K562 (cell line): ENCODE results near the gene ARHGAP30. TPM values are rescaled to one million over a fixed set of nuclear protein-coding genes. Genes with fewer than 3 reads are reported as not detected.

Experiments used
- CBX5 ChIP-seq: IDR thresholded peaks from 2 replicates; pipeline ENCODE4 v1.6.1; 2014; ENCODE audit warnings: low read depth, borderline replicate concordance
- CHAMP1 ChIP-seq: fragments of 450-650 bp; IDR thresholded peaks from 2 replicates; pipeline ENCODE4 v1.6.1; 2016; ENCODE audit warnings: mild to moderate bottlenecking
- ETV5 ChIP-seq: sonication (generic); formaldehyde crosslinking; IDR thresholded peaks from 2 replicates; pipeline ENCODE4 v1.4.0; 2020; ENCODE audit warnings: low read depth, mild to moderate bottlenecking, missing genetic modification reagents
- GATAD2B ChIP-seq: fragments of 450-650 bp; IDR thresholded peaks from 2 replicates; pipeline ENCODE4 v1.6.1; 2017; ENCODE audit warnings: mild to moderate bottlenecking, borderline replicate concordance
- HOMEZ ChIP-seq: fragments of 250-450 bp; sonication (Bioruptor Pico); IDR thresholded peaks from 2 replicates; pipeline ENCODE4 v1.4.0; 2020; ENCODE audit warnings: mild to moderate bottlenecking, moderate library complexity
- HSF4 ChIP-seq: fragments of 250-450 bp; sonication (Bioruptor Pico); IDR thresholded peaks from 2 replicates; pipeline ENCODE4 v2.1.2; 2022; ENCODE audit warnings: mild to moderate bottlenecking, moderate library complexity, borderline replicate concordance
- KDM1A ChIP-seq, 2 experiments: fragments of 450-650 bp; IDR thresholded peaks; 2 replicates each; pipeline ENCODE4 v1.6.1; 2016; ENCODE audit warnings: mild to moderate bottlenecking in 2 of 2
- MLX ChIP-seq, 2 experiments: fragments of 450-650 bp in 1 of 2; sonication (generic) in 1 of 2; formaldehyde crosslinking; conservative IDR thresholded peaks; 2 replicates each; pipeline versions ENCODE4 v1.4.0 to v1.8.1; 2020 to 2022; ENCODE audit warnings: mild to moderate bottlenecking in 1 of 2, missing genetic modification reagents in 1 of 2
- POLR3G ChIP-seq: IDR thresholded peaks from 2 replicates; pipeline ENCODE4 v1.6.1; 2011; ENCODE audit not compliant: insufficient read length, insufficient replicate concordance; ENCODE audit errors: extremely low read depth
- SAFB2 ChIP-seq: fragments of 200-400 bp; formaldehyde crosslinking; IDR thresholded peaks from 2 replicates; pipeline ENCODE4 v1.6.1; 2018; ENCODE audit warnings: borderline replicate concordance, low read length, low read depth, moderate library complexity; ENCODE audit not compliant: severe bottlenecking
- SIRT6 ChIP-seq: IDR thresholded peaks from one replicate; pipeline ENCODE4 v1.6.1; 2012; ENCODE audit warnings: low read depth, mild to moderate bottlenecking, control low read depth, inconsistent platforms, low read length, moderate library complexity
- STAG1 ChIP-seq: sonication (generic); formaldehyde crosslinking; IDR thresholded peaks from 2 replicates; pipeline ENCODE4 v1.5.0; 2020; ENCODE audit warnings: missing genetic modification reagents, borderline replicate concordance
- TBP ChIP-seq: optimal IDR thresholded peaks from 2 replicates; pipeline ENCODE3; 2011; ENCODE audit warnings: low read depth, low read length, improper control_type of control experiment
- TCFL5 ChIP-seq: fragments of 250-450 bp; sonication (Bioruptor Pico); conservative IDR thresholded peaks from 2 replicates; pipeline ENCODE4 v1.6.1; 2021; ENCODE audit warnings: mild to moderate bottlenecking, moderate library complexity, matching md5 sums
- TOE1 ChIP-seq, 2 experiments: fragments of 450-650 bp in 1 of 2; sonication (generic) in 1 of 2; formaldehyde crosslinking in 1 of 2; IDR thresholded peaks; 2 replicates each; pipeline versions ENCODE4 v1.7.1 to v1.8.0; 2016 to 2022; ENCODE audit warnings: borderline replicate concordance in 2 of 2, mild to moderate bottlenecking in 2 of 2, antibody characterized with exemption in 1 of 2, inconsistent platforms in 1 of 2, low read depth in 1 of 2, missing genetic modification reagents in 1 of 2, moderate library complexity in 1 of 2
- ZNF134 ChIP-seq: fragments of 250-450 bp; sonication (Bioruptor Pico); conservative IDR thresholded peaks from 2 replicates; pipeline ENCODE4 v1.4.0; 2020
- ZNF277 ChIP-seq: fragments of 250-450 bp; sonication (Bioruptor Pico); IDR thresholded peaks from 2 replicates; pipeline ENCODE4 v1.8.0; 2022; ENCODE audit warnings: inconsistent platforms, mild to moderate bottlenecking, moderate library complexity, borderline replicate concordance
- ZNF717 ChIP-seq: fragments of 250-450 bp; sonication (Bioruptor Pico); IDR thresholded peaks from 2 replicates; pipeline ENCODE4 v1.5.0; 2021
- polyA plus RNA-seq, 8 experiments: library from polyadenylated mRNA; depleted of rRNA in 4 of 8; stranded (reverse) in 5 of 8; unstranded in 3 of 8; fragments of >200 nt; fragmentation: Nextera tagmentation in 2 of 8; fragmentation: Illumina TruSeq in 1 of 8; extraction: Ambion mirVana in 2 of 8; extraction: Trizol in 1 of 8; gene quantifications; 2 replicates each; pipeline versions ENCODE4 v1.2.1 to v1.2.3, GENCODE V29; 2011 to 2014; ENCODE audit warnings: inconsistent platforms in 1 of 8, missing spikeins in 1 of 8
- total RNA-seq, 7 experiments: library from RNA; depleted of rRNA in 6 of 7; stranded (reverse); fragments of >200 nt in 6 of 7; fragmentation: Illumina TruSeq in 2 of 7; extraction: Trizol in 2 of 7; gene quantifications; 2 replicates each; pipeline versions ENCODE4 v1.2.1 to v1.2.3, GENCODE V29; 2011 to 2021; ENCODE audit warnings: low replicate concordance in 1 of 7
- TF ChIP-seq, protein P1 (sequence below): fragments of 250-450 bp; sonication (Bioruptor Pico); IDR thresholded peaks from 2 replicates; pipeline ENCODE4 v1.8.0; 2021; ENCODE audit warnings: moderate library complexity, mild to moderate bottlenecking, inconsistent platforms
- TF ChIP-seq, protein P2 (sequence below): sonication (generic); formaldehyde crosslinking; IDR thresholded peaks from 2 replicates; pipeline ENCODE4 v1.9.0; 2022; ENCODE audit warnings: mild to moderate bottlenecking, missing genetic modification reagents

The ARHGAP30 gene
- total and polyA plus RNA-seq, 9 of the 15 experiments (the other 6 are each of a cell fraction or from before 2014, with no cell fraction given), result 0.01 to 0.73 (median 0.12) TPM

DNA sequence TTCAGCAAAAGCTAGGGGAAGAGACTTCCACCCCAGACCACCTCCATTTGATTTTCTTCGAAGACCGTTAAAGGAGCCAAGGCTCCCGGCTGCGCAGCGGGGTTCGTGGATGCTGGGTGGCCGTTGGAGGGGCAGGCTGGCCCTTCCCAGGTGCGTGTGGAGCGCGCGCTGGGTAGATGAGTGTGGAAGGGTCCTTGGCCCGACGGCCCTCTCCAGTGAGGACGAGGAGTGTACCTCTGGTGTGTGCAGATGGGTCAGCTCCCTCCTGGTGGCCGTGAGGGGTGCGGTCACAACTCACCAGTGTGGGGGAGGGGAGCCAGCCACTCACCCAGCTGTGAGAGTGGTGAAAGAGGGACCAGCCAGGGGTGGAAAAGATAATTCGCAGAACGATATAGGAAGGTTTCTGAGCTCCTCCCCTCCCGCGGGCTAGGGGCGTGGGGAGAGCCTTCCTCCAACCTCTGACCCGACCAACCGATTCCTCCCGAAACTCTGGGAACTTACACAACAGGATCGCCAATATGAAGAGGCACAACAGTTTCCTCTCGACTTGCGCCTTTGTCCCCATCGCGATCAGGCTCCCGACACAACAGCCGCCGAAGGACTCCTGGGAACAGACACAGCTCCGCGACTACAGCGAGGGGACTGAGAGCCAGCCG, 49.1 kb downstream of the ARHGAP30 start, which contains the start of gene F11R (continued):
- TF ChIP-seq HOMEZ, result no peak
- no peak for TF ChIP-seq TOE1 (IDR thresholded peaks at IDR 0.05; ENCODE audit: borderline replicate concordance)
- no peak for TF ChIP-seq TOE1 (CRISPR knock-in tag; IDR thresholded peaks at IDR 0.05; ENCODE audit: borderline replicate concordance, low read depth)
- no peak for TF ChIP-seq TCFL5
- TF ChIP-seq ZNF717, result no peak
- TF ChIP-seq HSF4 (CRISPR knock-in tag), result no peak
- TF ChIP-seq GATAD2B, result peak; percentile 78; the same call in 1 of the 2 replicates
- no peak for TF ChIP-seq SAFB2
- TF ChIP-seq KDM1A (IDR thresholded peaks at IDR 0.05), result peak; percentile 49 to 84
- TF ChIP-seq CHAMP1, result 0 out of 2 replicates have a peak, but pooled peaks have one; percentile 14
- TF ChIP-seq SIRT6, result no peak
- TF ChIP-seq ETV5 (CRISPR knock-in tag), result peak; percentile 18; the same call in 1 of the 2 replicates
- 0 out of 2 replicates have a peak, but pooled peaks have one; percentile 40 for TF ChIP-seq CBX5
- TF ChIP-seq, protein P1, sequence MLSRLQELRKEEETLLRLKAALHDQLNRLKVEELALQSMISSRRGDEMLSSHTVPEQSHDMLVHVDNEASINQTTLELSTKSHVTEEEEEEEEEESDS (CRISPR knock-in tag), result no peak
- no peak for TF ChIP-seq ZNF277 (CRISPR knock-in tag)
- no peak for TF ChIP-seq STAG1 (CRISPR knock-in tag)
- TF ChIP-seq ZNF134 (CRISPR knock-in tag), result no peak
- peak; percentile 70 for TF ChIP-seq TBP
- TF ChIP-seq POLR3G, result no peak
- TF ChIP-seq, protein P2, sequence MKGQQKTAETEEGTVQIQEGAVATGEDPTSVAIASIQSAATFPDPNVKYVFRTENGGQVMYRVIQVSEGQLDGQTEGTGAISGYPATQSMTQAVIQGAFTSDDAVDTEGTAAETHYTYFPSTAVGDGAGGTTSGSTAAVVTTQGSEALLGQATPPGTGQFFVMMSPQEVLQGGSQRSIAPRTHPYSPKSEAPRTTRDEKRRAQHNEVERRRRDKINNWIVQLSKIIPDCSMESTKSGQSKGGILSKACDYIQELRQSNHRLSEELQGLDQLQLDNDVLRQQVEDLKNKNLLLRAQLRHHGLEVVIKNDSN (CRISPR knock-in tag), result peak; percentile 33; the same call in 1 of the 2 replicates
- TF ChIP-seq MLX (CRISPR knock-in tag; conservative IDR thresholded peaks at IDR 0.05), result no peak
